HG03460 (cell line): ENCODE results near the gene SART1.
"Not testable (repeated sequence)": the region's sequence is repeated elsewhere in the genome, so short reads cannot be mapped to it uniquely, and the experiment has no call there.

Experiments
- ATAC-seq: cut with Tn5 transposase; IDR thresholded peaks from one replicate; pipeline ENCODE4 v1.9.1; 2021; ENCODE audit not compliant: unreplicated experiment

The SART1 gene

DNA sequence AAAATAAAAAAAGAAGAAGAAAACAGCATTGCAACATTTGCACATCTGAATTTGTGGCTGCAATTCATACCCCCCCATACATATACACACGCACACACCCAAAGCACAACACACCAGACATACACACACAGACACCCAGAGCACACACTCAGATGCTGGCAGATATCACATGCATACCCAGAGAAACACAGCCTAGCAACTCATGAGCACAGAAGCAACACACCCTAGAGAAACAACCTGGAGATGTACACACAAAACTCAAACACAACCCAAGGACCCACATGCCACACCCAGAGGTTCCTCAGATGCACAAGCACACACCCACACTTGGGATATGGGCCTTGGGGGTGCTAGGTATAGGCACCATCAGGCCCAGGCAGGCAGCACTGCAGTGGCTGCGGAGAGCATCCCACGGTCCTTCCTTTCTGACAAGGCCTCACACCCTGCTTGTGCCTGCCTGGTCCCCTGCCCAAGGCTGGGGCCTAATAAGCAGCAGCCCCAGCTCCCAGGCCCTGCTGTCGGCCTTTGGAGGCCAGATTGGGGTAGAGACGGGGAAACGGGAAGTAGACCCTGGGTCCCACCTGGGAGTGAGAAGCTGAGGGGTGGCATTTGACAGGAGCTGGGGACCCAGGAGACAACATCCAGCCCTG, 53.4 kb downstream of the SART1 start:
- ATAC-seq, result no peak

DNA sequence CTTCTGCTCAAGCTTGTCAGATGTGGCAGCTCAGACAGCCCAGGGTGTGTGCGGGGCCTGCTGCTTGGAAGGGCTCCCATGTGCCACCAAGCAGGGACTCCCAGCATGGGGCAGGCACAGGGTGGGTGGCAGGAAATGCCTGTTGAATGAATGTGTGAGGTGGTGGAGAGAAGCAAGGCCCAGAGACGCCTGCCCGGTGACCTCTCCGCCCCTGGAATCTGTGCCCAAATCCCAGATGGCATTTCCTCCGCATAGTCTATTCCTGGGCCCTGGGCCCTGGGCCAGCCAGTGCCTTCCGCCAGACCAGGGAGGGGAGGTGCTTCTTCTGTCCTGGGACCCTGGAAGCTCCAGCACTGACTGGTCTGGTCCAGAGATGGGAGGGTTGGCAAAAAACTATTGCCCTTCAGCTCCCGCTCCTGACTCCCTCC, 53.9 kb downstream of the SART1 start:
- no peak for ATAC-seq

DNA sequence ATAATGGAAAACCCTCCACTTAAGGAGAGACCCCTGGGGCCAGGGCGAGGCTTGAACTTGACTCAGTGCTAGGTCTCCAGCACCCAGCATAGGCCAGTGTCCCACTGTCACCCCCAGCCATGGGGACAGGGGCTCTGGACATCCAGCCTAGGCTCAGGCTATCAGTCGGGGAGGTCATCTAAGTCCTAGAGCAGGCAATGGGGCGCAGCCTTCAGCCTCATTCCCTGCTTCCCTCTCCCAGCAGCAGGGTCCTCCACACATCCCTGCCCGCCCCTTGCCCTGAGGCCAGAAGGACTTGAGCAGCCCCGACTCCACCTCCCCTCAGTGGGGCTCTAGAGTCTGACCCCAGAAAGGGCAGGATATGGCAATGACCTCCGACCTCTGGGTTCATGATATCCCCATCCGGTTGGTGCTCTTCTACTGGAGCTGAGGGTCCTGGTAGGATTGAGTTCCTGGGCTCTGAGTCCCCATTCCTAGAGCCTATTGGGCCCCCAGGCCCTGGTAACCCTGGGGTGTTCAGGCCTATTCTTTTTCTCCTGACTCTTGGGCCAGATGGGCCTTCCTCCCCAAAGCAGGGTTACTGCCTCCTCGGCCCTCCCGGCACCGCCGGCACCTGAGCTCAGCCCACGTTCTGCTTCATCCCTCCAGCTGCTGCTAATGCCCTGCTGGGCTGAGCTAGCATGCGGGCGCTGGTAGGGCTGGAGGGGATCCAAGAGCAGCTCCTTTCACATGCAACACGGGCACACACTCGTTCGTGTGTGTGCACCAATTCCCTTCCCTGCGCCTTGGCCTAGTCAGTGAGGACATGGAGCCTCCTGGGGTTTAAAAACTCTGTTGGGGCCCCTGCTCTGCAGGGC, 54.6 kb downstream of the SART1 start:
- no peak for ATAC-seq

DNA sequence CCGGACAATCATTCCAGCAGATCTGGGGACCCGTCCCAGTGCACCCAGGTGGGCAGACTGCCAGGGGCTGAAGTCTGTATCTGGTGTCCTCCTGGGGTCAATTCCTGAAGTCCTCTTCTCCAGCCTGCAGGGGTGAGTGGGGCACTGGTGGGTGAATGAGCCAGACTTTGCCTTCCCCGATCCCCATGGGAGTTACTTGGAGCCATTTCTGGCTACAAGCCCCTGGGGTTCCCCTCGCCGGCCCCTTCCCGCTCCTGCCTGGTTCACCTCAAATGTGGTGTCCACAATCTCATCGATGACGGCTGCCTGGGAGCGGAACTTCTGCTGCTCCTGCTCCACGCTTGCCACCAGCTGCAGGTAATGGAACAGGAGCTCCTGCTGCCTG, 55.3 kb downstream of the SART1 start:
- ATAC-seq, result no peak

DNA sequence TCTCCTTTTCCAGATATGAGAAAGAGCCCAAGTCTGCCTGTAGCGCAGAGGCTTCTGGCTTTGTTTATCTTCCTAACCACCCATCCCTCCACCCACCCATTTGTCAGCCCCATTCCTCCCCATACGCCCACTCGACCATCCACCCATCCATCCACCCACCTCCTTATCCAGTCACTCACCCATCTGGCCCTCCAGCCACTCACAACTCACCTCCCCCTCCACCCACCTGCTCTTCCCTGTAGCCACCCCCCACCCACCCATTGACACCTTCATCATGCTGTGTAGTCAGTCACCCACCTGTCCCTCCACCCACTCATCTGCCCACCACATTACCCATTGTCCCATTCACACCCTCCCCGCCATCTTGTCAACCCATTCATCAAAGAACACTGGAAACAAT, 55.8 kb downstream of the SART1 start:
- no peak for ATAC-seq

DNA sequence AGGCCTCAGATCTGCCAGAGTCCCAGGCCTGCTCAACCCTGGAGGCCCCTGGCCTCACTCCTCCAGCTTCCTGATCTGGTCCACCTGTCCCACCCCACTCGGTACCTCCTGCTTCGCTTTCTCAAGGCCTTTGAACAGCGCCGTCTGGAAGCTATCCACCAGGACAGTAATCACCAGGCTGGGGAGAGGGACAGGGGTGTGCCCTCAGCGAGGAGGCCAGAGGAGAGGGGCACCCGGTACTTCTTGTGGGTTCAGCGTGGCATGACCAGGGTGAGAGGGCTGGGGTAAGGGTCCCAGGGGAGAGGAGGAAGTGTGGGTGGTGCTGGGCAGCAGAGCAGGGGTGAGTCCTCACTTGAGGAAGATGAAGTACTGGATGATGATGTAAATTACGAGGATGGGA, 58.7 kb downstream of the SART1 start:
- no peak for ATAC-seq

DNA sequence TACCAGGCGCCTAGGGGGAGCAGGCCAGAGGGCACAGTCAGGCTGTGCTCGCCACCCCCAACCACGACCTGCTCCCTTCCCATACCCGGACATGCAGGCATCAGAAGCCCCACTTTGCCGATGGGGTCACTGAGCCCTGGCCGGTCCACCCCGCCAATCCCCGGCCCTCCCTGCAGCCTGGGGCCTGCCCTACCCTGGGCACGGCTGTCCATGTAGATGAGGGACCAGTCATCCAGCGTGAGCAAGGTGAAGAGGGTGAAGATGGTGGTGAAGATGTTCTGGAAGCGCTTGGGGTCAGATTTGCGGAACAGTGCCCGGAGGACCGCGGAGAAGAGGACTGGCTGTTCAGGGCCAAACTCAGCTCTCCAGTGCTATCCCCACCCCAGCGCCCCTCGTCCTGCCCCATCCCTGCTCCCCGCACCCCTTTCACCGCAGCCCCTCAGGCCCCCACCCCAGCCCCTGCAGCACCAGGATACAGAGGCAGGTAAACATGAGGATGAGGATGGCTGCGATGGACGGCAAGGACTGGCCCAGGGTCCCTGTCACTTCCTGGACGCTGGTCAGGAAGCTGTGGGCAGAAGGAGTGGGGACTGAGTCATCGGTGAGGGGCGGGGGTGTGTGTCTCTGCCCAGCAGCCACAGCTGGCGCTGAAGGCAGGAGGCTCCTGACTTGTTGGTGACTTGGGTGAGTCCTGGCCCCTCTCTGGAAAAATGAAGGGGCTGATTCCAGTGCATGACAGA, 59.3 kb downstream of the SART1 start:
- ATAC-seq, result no peak

DNA sequence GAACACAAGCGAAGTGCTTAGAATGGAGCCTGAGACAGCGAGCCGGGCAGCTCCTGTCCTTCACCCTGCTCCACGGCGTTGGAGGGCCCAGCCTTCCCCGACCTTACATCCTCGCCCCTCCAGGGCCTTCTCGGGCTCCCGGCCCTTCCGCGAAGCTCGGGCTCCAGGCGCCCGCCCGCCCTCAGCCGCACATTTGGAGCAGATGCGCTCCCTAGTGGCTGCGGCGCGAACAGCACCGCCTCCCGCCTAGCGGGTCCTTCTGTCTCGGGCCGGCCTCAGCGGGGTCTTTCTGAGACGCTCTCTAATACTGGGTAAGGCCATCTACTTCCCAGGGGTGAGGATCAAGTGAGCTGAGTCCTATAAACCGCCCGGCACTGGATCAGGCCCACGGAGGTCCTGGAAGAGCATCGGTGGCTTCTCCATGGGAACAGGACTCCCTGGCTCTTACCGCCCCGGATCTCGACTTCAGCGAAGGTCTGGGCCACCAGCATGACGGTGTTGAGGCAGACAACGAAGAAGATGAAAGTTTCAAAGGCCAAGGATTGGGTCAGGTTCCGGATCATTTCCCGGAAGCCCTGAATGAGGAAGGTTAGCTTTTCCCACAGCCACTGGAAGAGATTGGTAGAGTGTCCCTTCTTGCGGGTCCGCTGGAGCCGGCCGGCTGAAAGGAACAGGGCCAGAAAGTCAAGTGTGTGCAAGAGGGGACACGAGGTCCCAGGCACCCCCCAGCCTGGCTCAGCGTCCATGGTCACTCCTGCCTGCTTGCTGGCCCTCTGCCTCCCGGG, 61.1 kb downstream of the SART1 start:
- ATAC-seq, result no peak

DNA sequence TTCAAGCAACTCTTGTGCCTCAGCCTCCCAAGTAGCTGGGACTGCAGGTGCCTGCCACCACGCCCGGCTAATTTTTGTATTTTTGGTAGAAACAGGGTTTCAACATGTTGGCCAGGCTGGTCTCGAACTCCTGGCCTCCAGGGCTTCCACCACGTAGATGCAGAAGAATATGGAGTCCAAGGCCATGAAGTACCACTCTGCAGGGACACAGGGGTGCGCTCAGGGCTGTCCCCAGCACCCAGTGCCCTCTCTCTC, 61.6 kb downstream of the SART1 start:
- not testable (repeated sequence) for ATAC-seq

DNA sequence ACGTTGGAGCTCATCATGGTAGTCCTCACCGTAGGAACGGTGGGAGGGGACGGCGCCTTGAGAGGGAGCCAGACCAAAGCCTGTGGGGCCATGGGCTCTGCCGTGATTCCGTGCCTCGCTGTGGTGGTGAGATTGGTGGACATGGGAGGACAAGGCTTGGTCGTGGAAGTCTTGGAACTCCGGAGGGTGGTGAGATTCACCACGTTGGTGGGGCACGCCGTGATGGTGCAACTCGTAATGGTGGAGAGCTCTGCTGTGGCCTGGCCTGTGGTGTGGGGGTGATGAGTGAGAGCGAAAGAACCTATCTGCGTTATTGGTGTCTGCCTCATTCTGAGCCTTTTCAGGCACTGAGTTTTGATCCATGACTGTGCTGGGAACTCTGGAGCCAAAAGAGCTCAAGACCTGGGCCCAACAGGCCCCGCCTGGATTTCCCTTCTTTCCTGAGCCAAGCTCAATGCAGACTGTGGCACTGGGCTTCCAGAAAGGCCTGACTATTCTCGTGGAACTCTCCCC, 64.5 kb downstream of the SART1 start, which contains the start of gene CATSPER1:
Gene CATSPER1, minus strand, starts transcription at position 463 of the 513 bp plus-strand sequence. Its CDS starts 100 bp downstream, at position 363.
- ATAC-seq, result no peak
